Coronary artery (tissue), 2 donors: ENCODE data around the gene JKAMP.

ENCODE experiments used
- DNase-seq: peaks from one replicate; pipeline ENCODE4 v3.0.0-alpha.2; 2017; ENCODE audit warnings: low spot score
- H3K27ac ChIP-seq, 2 donors: fragments of 200-600 bp; sonication (generic); one replicate each; pipeline ENCODE4 v1.5.1; 2016 to 2019
- H3K4me3 ChIP-seq: fragments of 200-600 bp; sonication (generic); 2 replicates; pipeline ENCODE4 v1.5.1; 2016; ENCODE audit warnings: mild to moderate bottlenecking, moderate library complexity
- TF ChIP-seq, protein P1 (sequence below): fragments of 200-600 bp; sonication (generic); IDR thresholded peaks from one replicate; pipeline ENCODE4 v1.5.1; 2019; ENCODE audit warnings: antibody characterized with exemption

JKAMP gene

DNA sequence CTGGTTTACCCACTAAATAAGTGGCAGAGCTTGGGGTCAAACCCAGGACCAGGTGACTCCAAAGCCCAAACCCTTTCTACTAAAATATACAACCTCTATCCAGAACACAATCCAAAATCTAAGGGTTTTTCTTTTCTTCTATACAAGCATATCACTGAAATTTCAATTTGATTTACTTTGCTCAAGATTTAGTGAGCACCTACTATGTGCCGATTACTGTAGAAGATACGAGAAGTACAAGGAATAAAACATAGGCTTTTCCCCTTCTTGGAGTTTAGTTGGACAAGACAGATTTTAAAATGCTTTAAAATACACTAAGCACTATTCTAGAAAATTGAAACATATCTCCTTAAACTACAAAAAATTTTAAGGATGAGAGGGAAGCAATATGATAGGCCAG lies 2.9 kb upstream of the JKAMP start:
- Histone ChIP-seq H3K4me3 (peak overlapping the region; percentile 94), H3K27ac (peak overlapping the region; percentile 96)
- TF ChIP-seq, protein P1, sequence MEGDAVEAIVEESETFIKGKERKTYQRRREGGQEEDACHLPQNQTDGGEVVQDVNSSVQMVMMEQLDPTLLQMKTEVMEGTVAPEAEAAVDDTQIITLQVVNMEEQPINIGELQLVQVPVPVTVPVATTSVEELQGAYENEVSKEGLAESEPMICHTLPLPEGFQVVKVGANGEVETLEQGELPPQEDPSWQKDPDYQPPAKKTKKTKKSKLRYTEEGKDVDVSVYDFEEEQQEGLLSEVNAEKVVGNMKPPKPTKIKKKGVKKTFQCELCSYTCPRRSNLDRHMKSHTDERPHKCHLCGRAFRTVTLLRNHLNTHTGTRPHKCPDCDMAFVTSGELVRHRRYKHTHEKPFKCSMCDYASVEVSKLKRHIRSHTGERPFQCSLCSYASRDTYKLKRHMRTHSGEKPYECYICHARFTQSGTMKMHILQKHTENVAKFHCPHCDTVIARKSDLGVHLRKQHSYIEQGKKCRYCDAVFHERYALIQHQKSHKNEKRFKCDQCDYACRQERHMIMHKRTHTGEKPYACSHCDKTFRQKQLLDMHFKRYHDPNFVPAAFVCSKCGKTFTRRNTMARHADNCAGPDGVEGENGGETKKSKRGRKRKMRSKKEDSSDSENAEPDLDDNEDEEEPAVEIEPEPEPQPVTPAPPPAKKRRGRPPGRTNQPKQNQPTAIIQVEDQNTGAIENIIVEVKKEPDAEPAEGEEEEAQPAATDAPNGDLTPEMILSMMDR = no peak
- no peak for DNase-seq

DNA sequence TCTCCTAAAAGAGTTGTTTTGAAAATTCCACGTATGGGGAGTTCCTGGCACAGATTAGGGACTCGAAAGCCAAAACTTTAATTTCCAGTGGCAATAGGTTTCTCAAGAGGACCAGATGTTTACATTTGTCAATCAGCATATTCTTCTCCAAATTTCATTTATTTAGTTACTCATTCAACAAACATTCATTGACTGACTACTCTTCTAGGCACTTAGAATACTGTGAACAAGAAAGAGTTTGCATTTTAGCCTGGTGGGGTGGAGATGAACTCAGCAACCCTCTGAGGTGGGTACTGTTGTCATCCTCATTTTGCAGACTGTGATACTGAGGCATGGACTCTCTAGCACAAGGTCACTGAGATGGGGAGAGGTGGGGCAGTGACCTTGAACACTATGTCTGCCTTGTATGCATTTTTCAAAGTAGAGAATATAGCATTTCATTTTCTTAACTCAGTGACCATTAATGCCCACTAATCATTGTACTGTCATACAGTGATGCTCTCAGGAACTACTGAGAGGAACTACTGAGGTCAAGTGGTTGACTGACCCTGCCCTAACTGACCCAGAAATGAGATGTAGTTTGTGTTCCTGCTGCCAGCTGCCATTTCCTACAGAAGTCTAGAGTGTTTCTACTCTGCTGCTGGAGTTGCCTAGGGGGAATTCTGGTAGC lies 2.3 kb upstream of the JKAMP start:
- DNase-seq = no peak
- TF ChIP-seq, protein P1 = no peak
- H3K27ac ChIP-seq = peak overlapping the region; percentile 96
- peak overlapping the region; percentile 94 for H3K4me3 ChIP-seq

DNA sequence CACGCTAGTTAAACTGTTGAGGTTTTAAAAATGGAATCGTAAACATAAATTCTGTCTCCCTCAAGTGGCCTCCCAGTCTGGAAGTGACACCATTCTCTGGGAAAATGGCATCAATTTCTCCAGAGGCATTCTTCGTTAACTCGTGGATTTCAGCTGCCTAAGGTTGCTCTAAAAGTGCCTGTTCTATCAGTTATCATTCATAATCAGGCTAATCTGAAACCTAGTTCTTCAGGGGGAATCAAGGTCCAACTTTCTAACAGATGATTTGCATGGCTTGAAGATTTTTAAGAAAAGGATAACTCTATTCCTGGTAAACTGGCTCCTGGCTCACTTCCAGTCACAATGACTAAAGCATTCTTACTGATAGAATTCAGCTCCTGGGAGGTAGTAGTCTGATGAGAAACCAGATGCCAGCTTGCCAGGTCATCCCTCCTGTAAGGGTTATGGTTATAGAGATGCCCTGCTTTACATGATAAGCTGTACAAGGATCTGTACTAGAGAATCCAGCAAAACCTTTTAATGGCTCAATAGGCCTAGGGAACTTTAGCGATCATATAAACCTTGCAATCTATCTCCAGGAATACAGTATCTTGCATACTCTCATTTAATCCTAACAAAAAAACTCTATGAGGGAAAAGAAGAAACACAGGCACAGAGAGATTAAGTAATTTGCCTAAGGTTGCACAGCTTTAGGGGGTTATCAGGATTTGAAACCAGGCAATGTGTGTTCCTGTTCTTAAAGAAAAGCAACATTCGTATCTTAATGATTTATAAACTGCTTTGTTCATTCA lies 1.6 kb upstream of the JKAMP start:
- DNase-seq = no peak
- Histone ChIP-seq H3K4me3 (peak overlapping the region; percentile 94), H3K27ac (peak overlapping the region; percentile 96)
- TF ChIP-seq, protein P1 = no peak

DNA sequence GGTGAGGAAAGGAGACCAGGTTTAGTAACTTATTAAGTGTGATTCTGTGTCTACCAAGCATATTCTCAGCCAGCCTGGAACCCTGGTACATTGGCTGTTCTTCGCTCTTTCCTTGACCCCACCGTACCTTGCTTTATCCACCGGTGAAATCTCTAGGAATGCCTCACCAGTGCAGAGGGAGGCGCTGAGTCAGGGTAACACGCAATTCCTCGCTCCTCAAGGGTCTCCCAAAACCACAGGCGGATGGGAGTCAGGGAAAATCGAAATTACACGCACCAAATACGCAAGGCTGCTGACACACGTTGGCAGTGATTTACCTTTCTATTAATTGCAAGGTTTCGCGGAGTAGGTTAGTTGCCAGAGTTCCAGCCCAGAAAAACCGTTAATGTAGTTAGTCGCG lies 954 bp upstream of the JKAMP start:
- Histone ChIP-seq H3K27ac (peak overlapping the region; percentile 96), H3K4me3 (peak overlapping the region; percentile 94)
- TF ChIP-seq, protein P1 = no peak
- DNase-seq = no peak

DNA sequence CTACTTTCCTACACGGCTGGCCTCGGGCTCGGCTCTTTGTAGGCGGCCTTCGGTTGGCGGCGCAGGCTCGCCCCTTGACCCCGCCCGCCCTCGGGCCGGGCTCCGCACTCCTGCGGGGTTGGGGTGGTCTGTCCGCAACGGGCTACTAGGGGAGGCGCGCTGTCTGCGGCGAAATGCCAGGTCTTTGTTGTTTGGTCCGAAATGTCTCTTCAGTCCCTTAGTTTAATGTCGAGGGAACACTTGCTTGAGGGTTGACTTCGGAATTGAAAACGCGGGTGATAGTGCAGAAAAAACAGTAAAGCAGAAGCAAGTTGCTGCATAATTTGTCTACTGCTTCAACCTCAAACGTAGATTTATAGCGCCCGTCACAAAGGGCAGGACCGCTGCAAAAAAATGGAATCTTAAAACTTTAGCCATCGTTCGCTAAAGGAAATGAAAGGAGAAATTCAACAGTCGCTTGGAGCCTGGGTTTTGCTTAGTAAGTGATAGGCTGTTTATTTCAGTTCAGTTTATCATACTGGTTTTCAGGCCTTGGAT lies 390 bp downstream of the JKAMP start:
- TF ChIP-seq, protein P1 = no peak
- peak overlapping the region; percentile 96 for H3K27ac ChIP-seq
- no peak for DNase-seq
- peak overlapping the region; percentile 94 for H3K4me3 ChIP-seq

DNA sequence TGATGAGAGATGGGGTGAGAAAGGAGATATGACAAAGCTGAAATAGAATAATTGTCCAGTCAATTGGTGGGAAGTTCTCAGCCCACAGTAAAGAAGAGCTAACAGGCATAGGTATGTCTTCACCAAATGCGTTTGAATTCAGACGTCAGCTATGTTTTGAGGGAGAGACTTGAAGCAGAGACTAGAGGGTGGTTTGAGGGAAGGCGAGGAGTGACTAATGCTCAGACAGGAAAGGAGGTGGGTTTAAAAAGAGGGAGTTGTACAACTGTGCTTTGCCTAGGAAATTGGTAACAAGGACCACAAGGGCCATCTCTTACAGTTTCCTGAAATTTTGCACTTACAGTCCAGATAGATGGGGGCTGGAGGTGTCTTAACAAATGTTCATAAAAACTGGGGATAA lies 6.4 kb downstream of the JKAMP start:
- Histone ChIP-seq H3K27ac (no peak overlapping the region), H3K4me3 (no peak overlapping the region)
- no peak for DNase-seq
- TF ChIP-seq, protein P1 = no peak
